HG03139 (cell line): Measurements from ENCODE around the gene FAM236D.
"Not testable (repeated sequence)": the region's sequence is repeated elsewhere in the genome, so short reads cannot be mapped to it uniquely, and the experiment has no call there.

Experiments
- ATAC-seq: cut with Tn5 transposase; IDR thresholded peaks from one replicate; pipeline ENCODE4 v1.9.1; 2021; ENCODE audit not compliant: unreplicated experiment

FAM236D gene

GRCh38 chrX:72808110-72808509, at the start of gene FAM236D:
FAM236D (minus strand) TSS chrX:72808210; CDS start chrX:72808110, 100 bp downstream.
- ATAC-seq: not testable (repeated sequence)

- ATAC-seq: not testable (repeated sequence)
Observed at GRCh38 chrX:72837532-72837931, 29.5 kb upstream of the FAM236D start.

- ATAC-seq: not testable (repeated sequence)
Observed at GRCh38 chrX:72830701-72831100, 22.7 kb upstream of the FAM236D start.

GRCh38 chrX:72790390-72790789, 17.6 kb downstream of the FAM236D start:
- ATAC-seq: not testable (repeated sequence)

- ATAC-seq: not testable (repeated sequence)
Observed at GRCh38 chrX:72788142-72788541, 19.9 kb downstream of the FAM236D start.

- not testable (repeated sequence) for ATAC-seq
Observed at GRCh38 chrX:72783964-72784363, 24.0 kb downstream of the FAM236D start.

GRCh38 chrX:72783365-72783936, 24.6 kb downstream of the FAM236D start:
- ATAC-seq: not testable (repeated sequence)

GRCh38 chrX:72782560-72782959, 25.4 kb downstream of the FAM236D start, which contains the start of gene FAM236B:
FAM236B (minus strand) TSS chrX:72782660; CDS start chrX:72782560, 100 bp downstream.
- not testable (repeated sequence) for ATAC-seq

GRCh38 chrX:72778146-72778545, 29.9 kb downstream of the FAM236D start:
- ATAC-seq: not testable (repeated sequence)

GRCh38 chrX:72777467-72777790, 30.6 kb downstream of the FAM236D start:
- peak; percentile 64 for ATAC-seq

- ATAC-seq: peak; percentile 83
Observed at GRCh38 chrX:72776653-72777466, 31.1 kb downstream of the FAM236D start, which contains the start of gene DMRTC1B. DMRTC1B (plus strand) TSS chrX:72776890; CDS start chrX:72845136, 68,246 bp downstream.

- ATAC-seq: not testable (repeated sequence)
Observed at GRCh38 chrX:72760454-72760853, 47.6 kb downstream of the FAM236D start.
